MM.1S (cell line): ENCODE results near the gene OTOL1.

Source experiments
- DNase-seq: peaks from one replicate; pipeline ENCODE4 v3.0.0-alpha.2; 2015
- H2AFZ ChIP-seq: fragments of 300-600 bp; sonication (generic); 2 replicates; pipeline ENCODE4 v1.6.0; 2016; ENCODE audit warnings: antibody characterized with exemption, low read length
- H3F3A ChIP-seq: fragments of 300-600 bp; sonication (generic); 2 replicates; pipeline ENCODE4 v1.6.1; 2016; ENCODE audit warnings: mild to moderate bottlenecking, antibody characterized with exemption, low read length, moderate library complexity, mixed read lengths; ENCODE audit not compliant: insufficient read depth
- H3K27ac ChIP-seq: fragments of 300-600 bp; sonication (generic); 2 replicates; pipeline ENCODE4 v1.5.1; 2016; ENCODE audit warnings: mild to moderate bottlenecking, low read length
- H3K27me3 ChIP-seq: fragments of 300-600 bp; sonication (generic); replicated peaks from 2 replicates; pipeline ENCODE4 v1.6.0; 2016; ENCODE audit warnings: low read length; ENCODE audit not compliant: insufficient read depth
- H3K36me3 ChIP-seq: fragments of 300-600 bp; sonication (generic); replicated peaks from 2 replicates; pipeline ENCODE4 v1.6.1; 2016; ENCODE audit warnings: mild to moderate bottlenecking, low read length, mixed read lengths; ENCODE audit not compliant: insufficient read depth
- H3K4me1 ChIP-seq: fragments of 300-600 bp; sonication (generic); 2 replicates; pipeline ENCODE4 v1.6.1; 2016; ENCODE audit warnings: low read length, mixed read lengths
- H3K4me2 ChIP-seq: fragments of 300-600 bp; sonication (generic); 2 replicates; pipeline ENCODE4 v1.6.0; 2016; ENCODE audit warnings: low read depth, low read length
- H3K4me3 ChIP-seq: fragments of 300-600 bp; sonication (generic); 2 replicates; pipeline ENCODE4 v1.5.1; 2016; ENCODE audit warnings: low read length, mixed read lengths
- H3K79me2 ChIP-seq: fragments of 300-600 bp; sonication (generic); 2 replicates; pipeline ENCODE4 v1.6.1; 2016; ENCODE audit warnings: mixed run types, low read length, mixed read lengths
- H3K9ac ChIP-seq: fragments of 300-600 bp; sonication (generic); 2 replicates; pipeline ENCODE4 v1.6.1; 2016; ENCODE audit warnings: low read length, mixed read lengths
- H3K9me2 ChIP-seq: fragments of 300-600 bp; sonication (generic); replicated peaks from 2 replicates; pipeline ENCODE4 v1.6.1; 2016; ENCODE audit warnings: mild to moderate bottlenecking, low read length, mixed read lengths; ENCODE audit not compliant: insufficient read depth
- H3K9me3 ChIP-seq: fragments of 300-600 bp; sonication (generic); replicated peaks from 2 replicates; pipeline ENCODE4 v1.6.1; 2016; ENCODE audit warnings: mild to moderate bottlenecking, low read length, mixed read lengths; ENCODE audit not compliant: insufficient read depth
- H4K20me1 ChIP-seq: fragments of 300-600 bp; sonication (generic); 2 replicates; pipeline ENCODE4 v1.6.1; 2016; ENCODE audit warnings: mild to moderate bottlenecking, low read length, moderate library complexity, mixed read lengths; ENCODE audit not compliant: insufficient read depth
- CTCF ChIP-seq: fragments of 300-600 bp; sonication (generic); IDR thresholded peaks from 2 replicates; pipeline ENCODE4 v1.5.1; 2016; ENCODE audit warnings: antibody characterized with exemption, low read length, mixed read lengths
- EZH2 ChIP-seq: fragments of 300-600 bp; sonication (generic); optimal IDR thresholded peaks from 2 replicates; pipeline ENCODE3; 2017; ENCODE audit warnings: low read depth, mild to moderate bottlenecking, antibody characterized with exemption, low read length, mixed read lengths
- EZH2phosphoT487 ChIP-seq: fragments of 300-600 bp; sonication (generic); IDR thresholded peaks from 2 replicates; pipeline ENCODE4 v1.6.1; 2018; ENCODE audit warnings: antibody characterized with exemption, low read length

OTOL1 gene

GRCh38 chr3:161551697-161552096 lies 55.1 kb downstream of the OTOL1 start:
- Histone ChIP-seq H3K4me3 (no peak overlapping the region), H3K9ac (no peak overlapping the region), H2AFZ (no peak overlapping the region), H3K9me3 (no peaks in the 10 kb centered on the region), H3F3A (peaks cover 8% of the 10 kb centered on the region), H3K4me2 (no peak overlapping the region), H3K27me3 (no peaks in the 10 kb centered on the region), H4K20me1 (no peaks in the 10 kb centered on the region), H3K79me2 (no peaks in the 10 kb centered on the region), H3K36me3 (no peaks in the 10 kb centered on the region), H3K27ac (no peak overlapping the region), H3K4me1 (peaks cover 23% of the 10 kb centered on the region), H3K9me2 (no peaks in the 10 kb centered on the region)
- DNase-seq, result no peak
- TF ChIP-seq CTCF (no peak), EZH2phosphoT487 (no peak), EZH2 (no peak)

- H3K79me2 ChIP-seq, result no peaks in the 10 kb centered on the region
- H3K9ac ChIP-seq, result no peak overlapping the region
- H3K4me1 ChIP-seq, result peaks cover 36% of the 10 kb centered on the region
- H3K27me3 ChIP-seq, result no peaks in the 10 kb centered on the region
- H3K9me3 ChIP-seq, result no peaks in the 10 kb centered on the region
- TF ChIP-seq EZH2phosphoT487, result no peak
- no peak for TF ChIP-seq CTCF
- no peak for TF ChIP-seq EZH2
- H3K9me2 ChIP-seq, result no peaks in the 10 kb centered on the region
- H3F3A ChIP-seq, result peaks cover 14% of the 10 kb centered on the region
- no peak for DNase-seq
- H3K27ac ChIP-seq, result no peak overlapping the region
- H3K4me3 ChIP-seq, result no peak overlapping the region
- no peak overlapping the region for H3K4me2 ChIP-seq
- H2AFZ ChIP-seq, result no peak overlapping the region
- no peaks in the 10 kb centered on the region for H4K20me1 ChIP-seq
- no peaks in the 10 kb centered on the region for H3K36me3 ChIP-seq
Observed at GRCh38 chr3:161552984-161553560, 56.5 kb downstream of the OTOL1 start.
